HepG2 (cell line): ENCODE measurements around the gene RASD2. TPM values are rescaled to one million over a fixed set of nuclear protein-coding genes. Genes with fewer than 3 reads are reported as not detected.
A peak's percentile ranks its signal among the peaks of the same experiment; 100 is the strongest.

Experiments
- ATAC-seq: fragments of 200-7000 bp; cut with Tn5 transposase; 3 replicates; pipeline ENCODE4 v1.9.1; 2020; ENCODE audit warnings: mild to moderate bottlenecking, moderate library complexity
- BruUV-seq: library from RNA; stranded (reverse); fragments of 400-500 nt; replicated peaks from 2 replicates; lab custom pipeline; 2021; lab: Mats Ljungman, UMichigan
- CTCF ChIA-PET: fragments of 300-600 bp; formaldehyde crosslinking; extraction: SDS; loops from one replicate; lab custom pipeline; 2021; ENCODE audit warnings: low total read pairs, inconsistent platforms, low intra/inter-chr PET ratio; lab: Yijun Ruan, JAX
- POLR2A ChIA-PET: fragments of 350-600 bp; sonication (Branson Sonifier 250); formaldehyde crosslinking; loops from one replicate; lab custom pipeline; 2020; ENCODE audit warnings: antibody characterized with exemption, inconsistent platforms; lab: Yijun Ruan, JAX
- DNase-seq: peaks from one replicate; pipeline ENCODE4 v3.0.0-alpha.2; 2015; ENCODE audit warnings: low spot score
- FAIRE-seq: peaks from 3 replicates; lab custom pipeline; 2011; peaks lifted over from hg19 to GRCh38; lab: Jason Lieb, UNC
- H2AFZ ChIP-seq: one replicate; pipeline ENCODE4 v1.6.1; 2011; ENCODE audit warnings: low read length, inconsistent platforms
- H3K27ac ChIP-seq: fragments of 300-600 bp; 3 replicates; pipeline ENCODE4 v1.8.0; 2011; ENCODE audit warnings: mixed run types, mild to moderate bottlenecking, mixed read lengths, low read length, inconsistent platforms; ENCODE audit not compliant: insufficient read depth; ENCODE audit errors: extremely low read length
- H3K27me3 ChIP-seq, 2 experiments: fragments of 200-600 bp in 1 of 2; 2 replicates in 1 of 2; 3 replicates in 1 of 2; pipeline versions ENCODE4 v1.6.0 to v1.8.0; 2011; ENCODE audit warnings: low read length in 2 of 2, mild to moderate bottlenecking in 2 of 2, moderate library complexity in 2 of 2, inconsistent platforms in 1 of 2; ENCODE audit not compliant: insufficient read depth in 2 of 2, control insufficient read depth in 1 of 2
- H3K36me3 ChIP-seq, 2 experiments: fragments of 200-600 bp in 1 of 2; replicated peaks in 1 of 2; 2 replicates in 1 of 2; 3 replicates in 1 of 2; pipeline versions ENCODE4 v1.5.1 to v1.8.0; 2011; ENCODE audit warnings: low read length in 2 of 2, inconsistent platforms in 1 of 2; ENCODE audit not compliant: insufficient read depth in 2 of 2, control insufficient read depth in 1 of 2
- H3K4me1 ChIP-seq: 2 replicates; pipeline ENCODE4 v1.5.1; 2012; ENCODE audit warnings: low read length, inconsistent platforms; ENCODE audit not compliant: insufficient read depth
- H3K4me2 ChIP-seq: 2 replicates; pipeline ENCODE4 v1.6.0; 2011; ENCODE audit warnings: low read depth, low read length, inconsistent platforms
- H3K4me3 ChIP-seq, 3 experiments: fragments of 200-600 bp in 1 of 3; sonication (generic), shearing (Covaris generic) in 1 of 3; replicated peaks in 1 of 3; 2 replicates each; pipeline ENCODE4 v1.5.1; 2011 to 2016; ENCODE audit warnings: low read length in 3 of 3, inconsistent platforms in 2 of 3, low read depth in 2 of 3, mild to moderate bottlenecking in 2 of 3, control low read depth in 1 of 3, mixed read lengths in 1 of 3; ENCODE audit not compliant: insufficient read depth in 1 of 3
- H3K79me2 ChIP-seq: one replicate; pipeline ENCODE4 v1.6.1; 2011; ENCODE audit warnings: low read length, inconsistent platforms; ENCODE audit not compliant: insufficient read depth
- H3K9ac ChIP-seq: 2 replicates; pipeline ENCODE4 v1.6.0; 2011; ENCODE audit warnings: mild to moderate bottlenecking, low read depth, low read length, inconsistent platforms; ENCODE audit not compliant: insufficient read depth
- H3K9me3 ChIP-seq: 2 replicates; pipeline ENCODE4 v1.5.1; 2012; ENCODE audit warnings: mild to moderate bottlenecking, low read length
- H4K20me1 ChIP-seq: 2 replicates; pipeline ENCODE4 v1.6.0; 2011; ENCODE audit warnings: inconsistent platforms, mild to moderate bottlenecking, low read length, moderate library complexity; ENCODE audit not compliant: insufficient read depth
- CTCF ChIP-seq: sonication (generic); formaldehyde crosslinking; IDR thresholded peaks from 2 replicates; pipeline ENCODE4 v1.5.0; 2020; ENCODE audit warnings: mild to moderate bottlenecking, missing genetic modification reagents, moderate library complexity
- FOSL1 ChIP-seq: sonication (generic); formaldehyde crosslinking; IDR thresholded peaks from 2 replicates; pipeline ENCODE4 v1.9.0; 2021; ENCODE audit warnings: missing genetic modification reagents, borderline replicate concordance
- HNRNPK ChIP-seq: fragments of 200-400 bp; formaldehyde crosslinking; IDR thresholded peaks from 2 replicates; pipeline ENCODE4 v1.6.1; 2018; ENCODE audit warnings: low read length, low read depth, moderate library complexity, mild to moderate bottlenecking; ENCODE audit not compliant: poor library complexity, severe bottlenecking
- HOXD1 ChIP-seq: sonication (generic); formaldehyde crosslinking; IDR thresholded peaks from 2 replicates; pipeline ENCODE4 v1.5.0; 2020; ENCODE audit warnings: missing genetic modification reagents
- MAFG ChIP-seq: sonication (generic); formaldehyde crosslinking; IDR thresholded peaks from 2 replicates; pipeline ENCODE4 v1.5.1; 2020; ENCODE audit warnings: mild to moderate bottlenecking, missing genetic modification reagents
- RBM39 ChIP-seq: fragments of 200-400 bp; formaldehyde crosslinking; IDR thresholded peaks from one replicate; pipeline ENCODE4 v1.6.1; 2018; ENCODE audit warnings: antibody characterized with exemption, mild to moderate bottlenecking, low read depth, low read length; ENCODE audit not compliant: poor library complexity, severe bottlenecking
- STAG1 ChIP-seq: sonication (generic); formaldehyde crosslinking; IDR thresholded peaks from 2 replicates; pipeline ENCODE4 v1.4.0; 2020; ENCODE audit warnings: missing genetic modification reagents
- ZBTB37 ChIP-seq: sonication (generic); formaldehyde crosslinking; IDR thresholded peaks from 2 replicates; pipeline ENCODE4 v1.4.0; 2020; ENCODE audit warnings: mild to moderate bottlenecking, missing genetic modification reagents
- ZHX1 ChIP-seq: sonication (generic); formaldehyde crosslinking; IDR thresholded peaks from 2 replicates; pipeline ENCODE4 v1.8.1; 2022; ENCODE audit warnings: low read depth, mild to moderate bottlenecking, missing genetic modification reagents
- ZNF574 ChIP-seq: sonication (generic); formaldehyde crosslinking; IDR thresholded peaks from 2 replicates; pipeline ENCODE4 v1.4.0; 2020; ENCODE audit warnings: missing genetic modification reagents
- ZNF629 ChIP-seq: sonication (generic); formaldehyde crosslinking; conservative IDR thresholded peaks from 2 replicates; pipeline ENCODE4 v1.5.0; 2020; ENCODE audit warnings: missing genetic modification reagents
- WGBS: methylation state at CpG from one replicate; pipeline ENCODE4 v1.1.6; 2017; ENCODE audit warnings: low lambda C conversion rate; 5-methylcytosine and 5-hydroxymethylcytosine counted together
- in situ Hi-C: cut with HindIII; loops from 2 replicates; pipeline ENCODE4 v1.10.0; 2017; ENCODE audit warnings: low pct_unique_long_range_greater_than_20kb; ENCODE audit not compliant: extremely low pct_ligation_motif_present
- intact Hi-C: fragments of 100-400 bp; cut with micrococcal nuclease; formaldehyde crosslinking; loops from one replicate; pipeline ENCODE4 v1.10.0; 2022; ENCODE audit not compliant: unreplicated experiment
- polyA plus RNA-seq, 8 experiments: library from polyadenylated mRNA; depleted of rRNA in 3 of 8; stranded (reverse) in 7 of 8; unstranded in 1 of 8; fragments of >200 nt; fragmentation: Illumina TruSeq in 4 of 8; extraction: Trizol in 4 of 8; gene quantifications; 2 replicates each; pipeline versions ENCODE4 v1.2.1 to v1.2.3, GENCODE V29; 2011 to 2016; ENCODE audit warnings: low read depth in 4 of 8, missing spikeins in 1 of 8, mixed read lengths in 1 of 8; ENCODE audit not compliant: insufficient read depth in 1 of 8
- total RNA-seq, 5 experiments: library from RNA; depleted of rRNA; stranded (reverse); fragments of >200 nt; fragmentation: Illumina TruSeq; extraction: Trizol; gene quantifications; 2 replicates each; pipeline ENCODE4 v1.2.3, GENCODE V29; 2016; ENCODE audit warnings: low read depth in 1 of 5

Gene RASD2
- total and polyA plus RNA-seq, 2 of the 13 experiments (the other 11 are each of a cell fraction or from before 2014, with no cell fraction given), result not detected

GRCh38 chr22:35537232-35537631 is 3.4 kb upstream of the RASD2 start (continued):
- no peak for TF ChIP-seq ZHX1

GRCh38 chr22:35538801-35539321 is 1.8 kb upstream of the RASD2 start:
- POLR2A ChIA-PET, result no interaction called here
- peaks cover 29% of the 10 kb centered on the region for H3K4me1 ChIP-seq
- H3K4me2 ChIP-seq, result no peak overlapping the region
- in situ Hi-C loops (no loop called here), intact Hi-C loops (no loop called here)
- peaks cover 6 to 46% of the 10 kb centered on the region in 2 experiments for H3K27me3 ChIP-seq
- no peak for DNase-seq
- H3K27ac ChIP-seq, result no peak overlapping the region
- WGBS, result 57% methylated on average over 3 of the region's 5 CpGs
- H2AFZ ChIP-seq, result no peak overlapping the region
- no peaks in the 10 kb centered on the region for H3K9me3 ChIP-seq
- no peaks in the 10 kb centered on the region for H3K36me3 ChIP-seq
- BruUV-seq, result no TSS peak
- no peak overlapping the region for H3K4me3 ChIP-seq
- CTCF ChIA-PET, result no interaction called here
- no peak overlapping the region for H3K9ac ChIP-seq
- peak; percentile 57 for ATAC-seq
- FAIRE-seq, result no peak
- no peaks in the 10 kb centered on the region for H3K79me2 ChIP-seq
- no peaks in the 10 kb centered on the region for H4K20me1 ChIP-seq
- TF ChIP-seq ZNF629 (CRISPR knock-in tag) (peak; percentile 80), RBM39 (no peak), HNRNPK (no peak), CTCF (peak; percentile 46), ZBTB37 (CRISPR knock-in tag) (no peak), HOXD1 (no peak), MAFG (no peak), FOSL1 (CRISPR knock-in tag) (no peak), STAG1 (peak; percentile 20), ZNF574 (no peak)
